H54 (cell line): ENCODE results near the gene DCST2.
A peak's percentile ranks its signal among the peaks of the same experiment; 100 is the strongest.

Source experiments
- DNase-seq: peaks from one replicate; pipeline ENCODE4 v3.0.0; 2011; ENCODE audit warnings: low spot score, mixed read lengths; ENCODE audit not compliant: insufficient read length
- FAIRE-seq: peaks from 3 replicates; lab custom pipeline; 2011; peaks lifted over from hg19 to GRCh38; lab: Jason Lieb, UNC
- POLR2A ChIP-seq: IDR thresholded peaks from 2 replicates; pipeline ENCODE4 v1.6.1; 2011; ENCODE audit warnings: low read depth, mild to moderate bottlenecking, low read length

DCST2 gene

DNA sequence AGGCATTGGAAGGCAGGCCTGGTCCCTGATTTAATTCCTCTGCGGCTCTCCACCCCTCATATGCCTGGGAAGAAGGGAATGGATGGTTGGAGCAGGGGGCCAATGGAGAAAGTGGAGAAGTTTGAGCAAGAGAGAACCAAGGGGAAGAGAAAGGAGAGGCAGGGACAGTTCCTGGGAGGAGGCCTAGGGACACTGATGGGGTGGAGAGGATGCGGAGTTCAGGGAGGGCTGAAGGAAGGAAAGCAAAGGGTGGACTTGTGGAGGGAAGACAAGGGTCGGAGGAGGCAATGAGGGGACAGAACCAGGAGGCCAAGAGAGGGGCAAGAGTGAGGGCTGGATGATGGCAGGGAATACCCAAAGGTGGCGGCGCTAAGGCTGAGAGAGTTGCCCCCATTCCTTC, 23.8 kb downstream of the DCST2 start:
- no peak for FAIRE-seq
- no peak for DNase-seq
- no peak for TF ChIP-seq POLR2A

GRCh38 chr1:155009221-155009711, 24.3 kb downstream of the DCST2 start:
- no peak for TF ChIP-seq POLR2A
- DNase-seq: no peak
- no peak for FAIRE-seq

DNA sequence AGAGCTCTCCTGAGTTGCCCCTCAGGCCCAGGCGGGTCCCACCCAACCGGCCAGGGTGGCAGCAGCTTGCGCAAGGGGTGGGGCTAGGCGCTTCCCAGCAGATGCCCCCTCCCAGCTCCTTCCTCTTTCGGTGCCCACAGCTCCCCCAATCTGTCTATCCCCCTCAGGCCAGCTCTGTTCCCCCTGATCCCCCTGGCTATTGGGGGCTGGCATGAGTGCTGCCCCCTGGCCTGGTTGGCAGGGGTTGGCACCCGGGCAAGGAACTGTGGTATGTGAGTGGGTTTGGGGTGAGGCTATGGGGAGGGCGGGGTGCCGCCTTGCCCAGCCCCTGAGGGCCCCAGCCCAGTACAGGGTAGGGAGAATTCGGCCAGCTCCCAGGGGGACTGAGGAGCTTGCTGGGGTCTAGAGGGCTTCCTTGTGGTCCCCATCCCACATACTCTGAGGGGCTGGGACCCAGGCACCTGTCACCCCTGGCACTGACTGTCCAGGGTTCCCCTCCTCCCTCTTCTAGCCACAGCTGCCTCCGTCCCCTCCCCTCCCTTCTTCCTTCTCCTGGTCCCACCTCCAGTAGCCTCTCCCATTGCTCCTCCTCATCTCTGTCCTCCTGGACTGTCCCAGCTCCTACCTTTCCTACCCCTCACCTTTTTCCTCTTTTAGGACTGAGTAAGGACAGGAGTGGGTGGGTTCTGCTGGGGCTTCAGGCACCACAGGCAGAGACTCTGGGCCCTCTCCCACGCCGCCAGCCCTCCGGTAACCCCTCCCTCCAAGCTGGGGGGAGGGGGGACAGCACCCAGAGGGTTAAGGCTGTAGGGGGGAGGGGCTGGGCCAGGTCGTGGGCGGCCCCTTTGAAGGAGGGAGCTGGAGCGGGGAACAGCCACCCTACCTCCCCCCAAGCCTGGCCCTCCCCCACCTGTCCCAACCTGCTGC, 25.3 kb downstream of the DCST2 start:
- no peak for TF ChIP-seq POLR2A
- FAIRE-seq (no peak), DNase-seq (no peak)

- TF ChIP-seq POLR2A: no peak
- FAIRE-seq (no peak), DNase-seq (no peak)
Measured at GRCh38 chr1:155007251-155007828, 26.2 kb downstream of the DCST2 start.

DNA sequence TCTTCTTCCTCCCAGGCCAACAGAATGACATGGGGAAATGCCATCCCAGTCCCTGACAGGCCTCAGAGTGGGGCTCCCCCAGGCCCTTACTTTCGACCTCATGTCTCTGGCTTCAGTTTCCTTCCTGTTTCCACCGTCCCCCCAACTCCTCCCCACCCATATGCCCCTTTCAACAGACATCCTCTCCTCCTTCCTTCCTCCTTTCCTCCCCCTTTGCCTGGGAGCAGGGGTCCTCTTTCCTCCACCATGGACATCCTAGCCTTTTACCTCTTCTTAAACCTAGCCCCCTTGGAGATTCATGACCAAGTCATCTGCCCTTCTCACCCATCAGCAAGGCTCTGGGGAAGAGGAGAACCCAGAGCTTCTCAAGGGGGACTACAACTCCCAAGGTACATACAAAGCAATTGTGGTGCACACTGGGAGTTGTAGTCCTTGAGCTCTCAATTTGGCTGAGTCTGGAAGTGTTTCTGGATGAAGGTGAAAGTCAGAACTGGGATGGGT, 26.9 kb downstream of the DCST2 start:
- no peak for TF ChIP-seq POLR2A
- DNase-seq (no peak), FAIRE-seq (no peak)

- FAIRE-seq (peak; percentile 69), DNase-seq (peak; percentile 76)
- TF ChIP-seq POLR2A: no peak
Measured at GRCh38 chr1:155005076-155006011, 28.2 kb downstream of the DCST2 start.

- no peak for TF ChIP-seq POLR2A
- DNase-seq (no peak), FAIRE-seq (no peak)
Measured at GRCh38 chr1:155004352-155005075, 29.1 kb downstream of the DCST2 start.

- FAIRE-seq (no peak), DNase-seq (peak; percentile 72)
- peak; percentile 8; the same call in 1 of the 2 replicates for TF ChIP-seq POLR2A
Measured at GRCh38 chr1:155003766-155004351, 29.7 kb downstream of the DCST2 start.

GRCh38 chr1:155003227-155003765, 30.3 kb downstream of the DCST2 start:
- DNase-seq (no peak), FAIRE-seq (no peak)
- no peak; the same call in 1 of the 2 replicates for TF ChIP-seq POLR2A

GRCh38 chr1:155002464-155003226, 30.9 kb downstream of the DCST2 start, which contains the start of gene ZBTB7B:
TSS of gene ZBTB7B (plus strand) at chr1:155002802. CDS start at chr1:155014661, 11,859 bp downstream.
- TF ChIP-seq POLR2A: no peak
- FAIRE-seq (no peak), DNase-seq (no peak)
